Activated CD8-positive, alpha-beta memory T cell treated with anti-CD3 and anti-CD28 coated beads, Interleukin-2, amount 10 ng/mL, durations not matched to agents 7 days and 5 days (primary cell): ENCODE data around the gene SLC36A2. TPM values are rescaled to one million over a fixed set of nuclear protein-coding genes. Genes with fewer than 3 reads are reported as not detected.

ENCODE experiments used
- ATAC-seq: fragments of 150-1000 bp; cut with Tn5 transposase; one replicate; pipeline ENCODE4 v1.10.0; 2021; ENCODE audit warnings: moderate library complexity
- CTCF ChIA-PET: fragments of 350-600 bp; sonication (Branson Sonifier 250); formaldehyde crosslinking; loops from one replicate; lab custom pipeline; 2021; ENCODE audit warnings: antibody characterized with exemption; lab: Charles Lee
- DNase-seq: peaks from one replicate; pipeline ENCODE4 v3.0.0-alpha.2; 2020
- H3K27ac Mint-ChIP-seq: one replicate; pipeline ENCODE4 v1.8.0; 2021; ENCODE audit warnings: mild to moderate bottlenecking, mixed read lengths
- H3K27me3 Mint-ChIP-seq: one replicate; pipeline ENCODE4 v1.8.0; 2021; ENCODE audit warnings: mixed read lengths
- H3K36me3 Mint-ChIP-seq: one replicate; pipeline ENCODE4 v1.8.0; 2021; ENCODE audit warnings: mild to moderate bottlenecking, mixed read lengths
- H3K4me1 Mint-ChIP-seq: one replicate; pipeline ENCODE4 v1.8.0; 2021; ENCODE audit warnings: mixed read lengths
- H3K4me3 Mint-ChIP-seq: one replicate; pipeline ENCODE4 v1.8.0; 2021; ENCODE audit warnings: mild to moderate bottlenecking, moderate library complexity, mixed read lengths
- H3K9me3 Mint-ChIP-seq: one replicate; pipeline ENCODE4 v1.8.0; 2022; ENCODE audit warnings: low read depth, mixed read lengths
- total RNA-seq, 2 experiments: library from RNA; stranded (reverse); gene quantifications; one replicate each; pipeline ENCODE4 v1.2.3, GENCODE V29; 2021

The SLC36A2 gene
- total RNA-seq, 2 experiments from 2014 or later: not detected

GRCh38 chr5:151288180-151288579 is 59.2 kb downstream of the SLC36A2 start:
- H3K4me1 Mint-ChIP-seq: peaks cover 3% of the 10 kb centered on the region
- CTCF ChIA-PET: interaction anchor here (1.2 to 2.0 kb wide), 4 partner anchors 10 to 363 kb away, joined by 3 to 5 read pairs (median 4); no protein-coding TSS in a partner anchor
- peaks cover 6% of the 10 kb centered on the region for H3K27me3 Mint-ChIP-seq
- H3K4me3 Mint-ChIP-seq: no peak overlapping the region
- DNase-seq (no peak), ATAC-seq (no peak)
- no peaks in the 10 kb centered on the region for H3K9me3 Mint-ChIP-seq
- no peak overlapping the region for H3K27ac Mint-ChIP-seq
- H3K36me3 Mint-ChIP-seq: no peaks in the 10 kb centered on the region

- CTCF ChIA-PET: interaction anchor here (1.1 to 1.2 kb wide), 2 partner anchors 30 to 121 kb away, joined by 3 to 4 read pairs; no protein-coding TSS in a partner anchor
- Mint-ChIP-seq H3K9me3 (no peaks in the 10 kb centered on the region), H3K36me3 (no peaks in the 10 kb centered on the region), H3K27ac (no peak overlapping the region), H3K27me3 (peaks cover 8% of the 10 kb centered on the region), H3K4me1 (peaks cover 3% of the 10 kb centered on the region), H3K4me3 (no peak overlapping the region)
- no peak for DNase-seq
- ATAC-seq: no peak
These were observed 61.1 kb downstream of the SLC36A2 start for GRCh38 chr5:151286246-151286645.

DNA sequence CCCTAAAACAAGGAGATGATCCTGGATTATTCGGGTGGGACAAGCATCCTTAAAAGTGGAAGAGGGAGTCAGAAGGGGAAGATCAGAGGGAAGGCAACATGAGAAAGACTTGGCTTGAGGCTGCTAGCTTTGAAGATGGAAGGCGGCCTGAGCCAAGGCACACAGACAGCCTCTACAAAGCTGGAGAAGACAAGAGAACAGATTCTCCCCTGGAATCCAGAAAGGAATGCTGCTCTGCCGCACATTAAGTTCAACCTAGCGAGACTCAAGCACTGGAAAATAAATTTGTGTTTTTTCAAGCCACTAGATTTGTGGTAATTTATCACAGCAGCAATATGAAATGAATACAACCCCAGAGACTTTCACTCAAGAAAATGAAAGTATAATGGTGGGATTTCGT is 61.7 kb downstream of the SLC36A2 start:
- Mint-ChIP-seq H3K36me3 (no peaks in the 10 kb centered on the region), H3K27me3 (peaks cover 8% of the 10 kb centered on the region), H3K9me3 (no peaks in the 10 kb centered on the region), H3K4me1 (peaks cover 3% of the 10 kb centered on the region), H3K27ac (no peak overlapping the region), H3K4me3 (no peak overlapping the region)
- CTCF ChIA-PET: interaction anchor here (0.6 to 1.3 kb wide), 4 partner anchors 31 to 726 kb away, joined by 3 to 4 read pairs (median 3); no protein-coding TSS in a partner anchor
- no peak for ATAC-seq
- DNase-seq: no peak

DNA sequence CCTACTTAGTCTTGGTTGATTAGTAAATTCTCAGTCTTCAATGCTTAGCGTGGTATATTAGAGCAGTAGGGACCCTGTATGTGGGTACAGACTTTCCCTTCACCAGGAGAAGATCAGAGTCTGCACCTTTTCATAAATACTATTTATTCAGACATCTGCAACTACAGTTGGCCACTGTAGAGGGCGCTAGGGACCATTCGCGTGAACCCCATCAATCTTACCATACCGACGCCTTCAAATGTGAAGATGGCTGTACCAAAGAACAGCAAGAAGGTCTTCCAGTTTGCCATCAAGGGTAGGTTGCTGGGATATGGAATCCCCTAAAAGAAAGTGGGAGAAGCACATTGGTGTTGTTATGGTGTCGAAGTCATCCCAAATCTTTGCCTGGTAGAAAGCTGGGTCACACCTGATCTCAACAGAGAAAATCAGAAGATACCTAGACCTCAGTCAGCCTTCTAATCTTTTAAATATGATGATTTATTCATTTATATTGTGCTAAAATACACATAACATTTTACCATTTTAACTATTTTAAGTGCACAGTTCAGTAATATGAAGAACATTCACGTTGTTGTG is 62.9 kb downstream of the SLC36A2 start:
- CTCF ChIA-PET: interaction anchor here (1.3 kb wide), 1 partner anchor 32 kb away, joined by 3 read pairs; no protein-coding TSS in a partner anchor
- DNase-seq (no peak), ATAC-seq (no peak)
- Mint-ChIP-seq H3K36me3 (no peaks in the 10 kb centered on the region), H3K9me3 (no peaks in the 10 kb centered on the region), H3K27ac (no peak overlapping the region), H3K27me3 (peaks cover 8% of the 10 kb centered on the region), H3K4me3 (no peak overlapping the region), H3K4me1 (peaks cover 3% of the 10 kb centered on the region)

DNA sequence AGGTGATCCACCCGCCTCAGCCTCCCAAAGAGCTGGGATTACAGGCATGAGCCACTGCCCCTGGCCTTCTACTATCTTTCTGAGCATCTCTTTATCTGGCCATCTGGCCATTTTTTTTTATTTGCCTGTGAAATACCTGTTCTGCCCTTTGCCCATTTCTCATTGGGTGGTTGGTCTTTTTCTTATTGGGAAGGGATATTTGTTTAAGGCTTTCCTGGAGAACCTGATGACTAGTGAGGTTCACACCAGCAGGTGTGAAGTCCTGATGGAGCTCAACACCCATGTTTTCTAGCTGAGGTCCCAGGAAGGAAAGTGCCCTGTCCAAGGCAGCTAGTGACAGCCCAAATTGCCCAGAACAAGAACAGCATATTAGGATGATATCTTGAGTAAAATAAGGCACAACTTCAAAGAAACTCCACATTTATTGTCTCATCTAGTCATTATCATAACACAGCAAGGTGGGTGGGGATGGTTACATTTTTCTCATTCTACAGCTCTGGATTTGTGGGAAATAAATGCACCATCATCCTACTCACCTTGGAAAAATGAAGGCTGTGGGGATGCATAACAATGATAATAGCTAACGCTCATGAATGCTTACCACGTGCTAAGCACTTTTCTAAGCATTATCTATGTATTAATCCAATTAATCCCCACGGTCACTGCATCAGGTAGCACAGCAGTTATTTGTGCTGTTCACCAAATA is 64.1 kb downstream of the SLC36A2 start:
- CTCF ChIA-PET: no interaction called here
- H3K4me1 Mint-ChIP-seq: peaks cover 2% of the 10 kb centered on the region
- H3K36me3 Mint-ChIP-seq: no peaks in the 10 kb centered on the region
- DNase-seq: no peak
- H3K4me3 Mint-ChIP-seq: no peak overlapping the region
- ATAC-seq: no peak
- no peak overlapping the region for H3K27ac Mint-ChIP-seq
- peaks cover 8% of the 10 kb centered on the region for H3K27me3 Mint-ChIP-seq
- no peaks in the 10 kb centered on the region for H3K9me3 Mint-ChIP-seq

DNA sequence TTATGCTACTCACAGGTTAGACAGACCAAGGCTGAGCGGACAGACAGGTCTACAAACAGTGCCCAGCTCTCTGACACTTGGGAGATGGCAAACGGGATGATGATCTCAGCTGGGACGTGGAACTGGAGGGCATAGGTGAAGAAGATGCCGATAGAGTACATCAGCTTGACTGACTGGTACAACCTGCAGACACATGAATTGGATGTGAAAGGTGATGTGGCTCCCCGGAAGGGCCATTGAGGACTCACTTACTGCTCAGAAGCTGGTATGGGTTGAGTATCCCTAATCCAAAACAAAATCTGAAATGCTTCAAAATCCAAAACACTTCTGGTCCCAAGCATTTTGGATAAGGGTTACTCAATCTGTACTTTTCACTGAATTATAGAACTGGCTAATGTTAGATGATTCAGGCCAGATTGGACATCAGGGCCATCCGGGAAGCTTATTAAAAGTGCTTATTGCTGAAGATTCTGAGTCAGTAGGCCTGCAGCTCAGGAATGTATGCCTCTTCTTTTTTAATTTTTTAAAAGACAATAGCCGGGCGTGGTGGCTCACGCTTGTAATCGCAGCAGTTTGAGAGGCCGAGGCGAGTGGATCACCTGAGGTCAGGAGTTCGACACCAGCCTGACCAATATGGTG is 66.2 kb downstream of the SLC36A2 start:
- ATAC-seq: no peak
- Mint-ChIP-seq H3K9me3 (no peaks in the 10 kb centered on the region), H3K4me3 (no peak overlapping the region), H3K36me3 (no peaks in the 10 kb centered on the region), H3K27me3 (peaks cover 13% of the 10 kb centered on the region), H3K4me1 (no peaks in the 10 kb centered on the region), H3K27ac (no peak overlapping the region)
- CTCF ChIA-PET: no interaction called here
- no peak for DNase-seq

- Mint-ChIP-seq H3K27me3 (peaks cover 11% of the 10 kb centered on the region), H3K4me1 (no peaks in the 10 kb centered on the region), H3K36me3 (no peaks in the 10 kb centered on the region), H3K9me3 (no peaks in the 10 kb centered on the region), H3K27ac (no peak overlapping the region), H3K4me3 (no peak overlapping the region)
- ATAC-seq (no peak), DNase-seq (no peak)
- CTCF ChIA-PET: interaction anchor here (1.0 kb wide), 1 partner anchor 151 kb away, joined by 3 read pairs; no protein-coding TSS in a partner anchor
These were observed 66.9 kb downstream of the SLC36A2 start for GRCh38 chr5:151280443-151280842.

DNA sequence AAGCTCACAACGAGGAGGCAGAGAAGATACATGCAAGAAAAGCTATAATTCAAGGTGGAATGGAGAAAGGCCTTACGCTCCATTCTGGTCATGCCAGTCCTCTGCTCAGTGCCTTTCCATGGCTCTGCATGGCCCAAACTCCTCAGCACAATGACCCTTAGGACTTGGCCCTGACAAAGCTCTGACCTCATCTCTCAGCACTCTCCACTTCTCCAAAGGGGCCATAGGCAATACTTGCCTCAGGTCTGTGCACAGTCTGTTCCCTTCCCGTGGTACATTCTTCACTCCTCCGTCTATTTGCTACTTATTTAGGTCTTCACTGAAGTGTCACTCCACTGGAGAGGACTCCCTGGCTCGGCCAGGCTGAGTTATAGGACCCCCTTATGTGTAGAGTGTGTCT is 68.5 kb downstream of the SLC36A2 start:
- CTCF ChIA-PET: no interaction called here

GRCh38 chr5:151275803-151276202 is 71.6 kb downstream of the SLC36A2 start:
- peaks cover 6% of the 10 kb centered on the region for H3K27me3 Mint-ChIP-seq
- no peak overlapping the region for H3K27ac Mint-ChIP-seq
- H3K36me3 Mint-ChIP-seq: no peaks in the 10 kb centered on the region
- CTCF ChIA-PET: no interaction called here
- ATAC-seq (no peak), DNase-seq (no peak)
- no peaks in the 10 kb centered on the region for H3K4me1 Mint-ChIP-seq
- no peak overlapping the region for H3K4me3 Mint-ChIP-seq
- no peaks in the 10 kb centered on the region for H3K9me3 Mint-ChIP-seq

More for the DNA sequence above, 68.5 kb downstream of the SLC36A2 start:
- no peaks in the 10 kb centered on the region for H3K9me3 Mint-ChIP-seq
- peaks cover 10% of the 10 kb centered on the region for H3K27me3 Mint-ChIP-seq
- H3K36me3 Mint-ChIP-seq: no peaks in the 10 kb centered on the region
- no peak for DNase-seq
- no peaks in the 10 kb centered on the region for H3K4me1 Mint-ChIP-seq
- no peak overlapping the region for H3K4me3 Mint-ChIP-seq
- no peak overlapping the region for H3K27ac Mint-ChIP-seq
- ATAC-seq: no peak

- ATAC-seq: no peak
- H3K4me1 Mint-ChIP-seq: no peaks in the 10 kb centered on the region
- no peak for DNase-seq
- no peaks in the 10 kb centered on the region for H3K9me3 Mint-ChIP-seq
- H3K36me3 Mint-ChIP-seq: no peaks in the 10 kb centered on the region
- no peak overlapping the region for H3K4me3 Mint-ChIP-seq
- CTCF ChIA-PET: interaction anchor here (0.8 kb wide), 1 partner anchor 22 kb away, joined by 3 read pairs; no protein-coding TSS in a partner anchor
- H3K27me3 Mint-ChIP-seq: peaks cover 6% of the 10 kb centered on the region
- no peak overlapping the region for H3K27ac Mint-ChIP-seq
These were observed 72.7 kb downstream of the SLC36A2 start for GRCh38 chr5:151274666-151275065.

GRCh38 chr5:151271336-151271735 is 76.0 kb downstream of the SLC36A2 start:
- Mint-ChIP-seq H3K4me3 (no peak overlapping the region), H3K27me3 (peaks cover 3% of the 10 kb centered on the region), H3K27ac (no peak overlapping the region), H3K4me1 (no peaks in the 10 kb centered on the region), H3K9me3 (no peaks in the 10 kb centered on the region), H3K36me3 (peaks cover 12% of the 10 kb centered on the region)
- CTCF ChIA-PET: no interaction called here
- DNase-seq (no peak), ATAC-seq (no peak)

DNA sequence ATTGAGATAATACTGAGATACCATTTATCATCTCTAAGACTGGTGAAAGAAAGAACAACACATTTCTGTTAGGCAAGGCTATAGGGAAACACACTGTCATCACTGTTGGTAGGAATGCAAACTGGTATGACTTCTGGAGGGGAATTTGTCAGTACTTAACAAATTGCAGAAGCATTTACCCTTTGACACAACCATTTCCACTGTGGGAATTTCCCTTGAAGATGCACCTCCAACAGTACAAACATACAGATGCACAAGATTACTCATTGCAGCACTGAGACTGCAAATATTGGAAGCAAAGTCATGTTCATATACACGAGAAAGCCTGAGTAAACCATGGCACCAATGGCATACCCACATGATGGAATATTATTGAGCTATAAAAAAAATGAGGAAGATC is 76.8 kb downstream of the SLC36A2 start:
- ATAC-seq (peak; percentile 33), DNase-seq (no peak)
- peaks cover 12% of the 10 kb centered on the region for H3K36me3 Mint-ChIP-seq
- H3K9me3 Mint-ChIP-seq: no peaks in the 10 kb centered on the region
- H3K27ac Mint-ChIP-seq: no peak overlapping the region
- no peak overlapping the region for H3K4me3 Mint-ChIP-seq
- CTCF ChIA-PET: no interaction called here
- H3K27me3 Mint-ChIP-seq: no peaks in the 10 kb centered on the region
- H3K4me1 Mint-ChIP-seq: no peaks in the 10 kb centered on the region

GRCh38 chr5:151267491-151268260 is 79.7 kb downstream of the SLC36A2 start:
- H3K4me3 Mint-ChIP-seq: no peak overlapping the region
- H3K9me3 Mint-ChIP-seq: no peaks in the 10 kb centered on the region
- no peaks in the 10 kb centered on the region for H3K27me3 Mint-ChIP-seq
- CTCF ChIA-PET: no interaction called here
- H3K27ac Mint-ChIP-seq: no peak overlapping the region
- DNase-seq: no peak
- H3K36me3 Mint-ChIP-seq: peaks cover 23% of the 10 kb centered on the region
- peaks cover 12% of the 10 kb centered on the region for H3K4me1 Mint-ChIP-seq
- ATAC-seq: no peak
